Parathyroid adenoma (tissue), 2 donors: Measurements from ENCODE around the gene ZNF808.
"Not testable (repeated sequence)": the region's sequence is repeated elsewhere in the genome, so short reads cannot be mapped to it uniquely, and the experiment has no call there.

ENCODE experiments used
- H2AFZ ChIP-seq: fragments of 300-600 bp; sonication (generic); one replicate; pipeline ENCODE4 v1.7.0; 2017; ENCODE audit warnings: antibody characterized with exemption, mild to moderate bottlenecking
- H3K27ac ChIP-seq: fragments of 300-600 bp; sonication (generic); one replicate; pipeline ENCODE4 v1.7.0; 2017
- H3K27me3 ChIP-seq: fragments of 300-600 bp; sonication (generic); one replicate; pipeline ENCODE4 v1.7.0; 2017; ENCODE audit warnings: low read length; ENCODE audit not compliant: control insufficient read depth, insufficient read depth
- H3K36me3 ChIP-seq: fragments of 300-600 bp; sonication (generic); one replicate; pipeline ENCODE4 v1.7.0; 2017; ENCODE audit warnings: low read length; ENCODE audit not compliant: control insufficient read depth, insufficient read depth
- H3K4me1 ChIP-seq: fragments of 300-600 bp; sonication (generic); one replicate; pipeline ENCODE4 v1.7.0; 2017; ENCODE audit warnings: control low read depth
- H3K4me2 ChIP-seq: fragments of 300-600 bp; sonication (generic); one replicate; pipeline ENCODE4 v1.7.0; 2017; ENCODE audit warnings: low read length
- H3K4me3 ChIP-seq: fragments of 300-600 bp; sonication (generic); one replicate; pipeline ENCODE4 v1.7.0; 2017; ENCODE audit warnings: low read depth, low read length
- H3K79me2 ChIP-seq: fragments of 300-600 bp; sonication (generic); one replicate; pipeline ENCODE4 v1.7.0; 2017; ENCODE audit warnings: control low read depth
- H3K9ac ChIP-seq: fragments of 300-600 bp; sonication (generic); one replicate; pipeline ENCODE4 v1.7.0; 2017; ENCODE audit warnings: mild to moderate bottlenecking
- H3K9me3 ChIP-seq: fragments of 300-600 bp; sonication (generic); one replicate; pipeline ENCODE4 v1.7.0; 2017; ENCODE audit warnings: low read length; ENCODE audit not compliant: control insufficient read depth
- TF ChIP-seq, protein P1 (sequence below): fragments of 300-600 bp; sonication (generic); IDR thresholded peaks from one replicate; pipeline ENCODE4 v1.7.0; 2017; ENCODE audit warnings: antibody characterized with exemption, mild to moderate bottlenecking
- donor health status: primary hyperparathyroidism.

The ZNF808 gene

DNA sequence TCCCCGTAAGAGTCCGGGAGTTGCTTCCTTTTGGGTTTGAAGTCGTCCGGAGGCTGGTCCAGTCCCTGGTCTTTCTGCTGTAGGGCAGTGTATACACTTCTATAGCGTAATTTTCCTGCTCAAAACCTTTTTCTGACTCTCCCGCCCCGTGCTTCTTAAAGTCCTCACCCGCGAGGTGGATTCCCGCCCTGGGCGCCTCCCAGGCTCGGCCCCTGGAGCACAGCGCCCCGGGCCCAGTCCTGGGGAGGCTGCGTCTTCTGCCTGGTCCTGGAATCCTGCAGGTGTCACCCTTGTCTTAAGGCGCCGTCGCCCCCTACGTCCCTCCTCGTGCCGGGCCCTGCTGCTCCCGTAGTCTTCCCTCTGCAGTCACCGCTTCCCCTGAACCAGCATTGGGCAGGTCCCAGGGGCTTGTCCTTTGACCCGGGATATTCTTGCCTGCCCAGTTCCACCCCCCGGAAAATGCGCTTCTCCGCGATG is 34.4 kb upstream of the ZNF808 start:
- H3K9me3 ChIP-seq = no peaks in the 10 kb centered on the region
- H3K27ac ChIP-seq = no peak overlapping the region
- H3K4me2 ChIP-seq = peak overlapping the region; percentile 48
- H3K9ac ChIP-seq = no peak overlapping the region
- TF ChIP-seq, protein P1, sequence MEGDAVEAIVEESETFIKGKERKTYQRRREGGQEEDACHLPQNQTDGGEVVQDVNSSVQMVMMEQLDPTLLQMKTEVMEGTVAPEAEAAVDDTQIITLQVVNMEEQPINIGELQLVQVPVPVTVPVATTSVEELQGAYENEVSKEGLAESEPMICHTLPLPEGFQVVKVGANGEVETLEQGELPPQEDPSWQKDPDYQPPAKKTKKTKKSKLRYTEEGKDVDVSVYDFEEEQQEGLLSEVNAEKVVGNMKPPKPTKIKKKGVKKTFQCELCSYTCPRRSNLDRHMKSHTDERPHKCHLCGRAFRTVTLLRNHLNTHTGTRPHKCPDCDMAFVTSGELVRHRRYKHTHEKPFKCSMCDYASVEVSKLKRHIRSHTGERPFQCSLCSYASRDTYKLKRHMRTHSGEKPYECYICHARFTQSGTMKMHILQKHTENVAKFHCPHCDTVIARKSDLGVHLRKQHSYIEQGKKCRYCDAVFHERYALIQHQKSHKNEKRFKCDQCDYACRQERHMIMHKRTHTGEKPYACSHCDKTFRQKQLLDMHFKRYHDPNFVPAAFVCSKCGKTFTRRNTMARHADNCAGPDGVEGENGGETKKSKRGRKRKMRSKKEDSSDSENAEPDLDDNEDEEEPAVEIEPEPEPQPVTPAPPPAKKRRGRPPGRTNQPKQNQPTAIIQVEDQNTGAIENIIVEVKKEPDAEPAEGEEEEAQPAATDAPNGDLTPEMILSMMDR = no peak
- H3K27me3 ChIP-seq = no peaks in the 10 kb centered on the region
- no peak overlapping the region for H2AFZ ChIP-seq
- no peak overlapping the region for H3K4me3 ChIP-seq
- H3K79me2 ChIP-seq = no peaks in the 10 kb centered on the region
- no peaks in the 10 kb centered on the region for H3K4me1 ChIP-seq
- no peaks in the 10 kb centered on the region for H3K36me3 ChIP-seq

DNA sequence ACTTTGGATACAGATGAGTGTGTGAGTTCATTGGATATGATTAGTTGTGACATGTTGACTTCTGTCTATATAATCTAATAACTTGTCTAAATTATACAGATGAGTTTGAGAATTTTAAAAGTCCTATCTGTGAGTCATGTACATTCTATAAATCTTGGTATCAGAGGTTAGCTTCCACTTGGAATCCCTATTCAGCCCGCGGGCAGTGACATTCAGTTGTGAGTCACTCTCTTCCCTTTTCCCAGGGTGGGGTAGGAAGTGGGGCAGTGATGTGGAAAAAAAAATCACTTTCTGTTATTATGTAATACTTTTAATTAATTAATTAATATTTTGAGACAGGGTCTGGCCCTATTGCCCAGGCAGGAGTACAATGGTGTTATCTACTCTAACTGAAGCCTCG is 33.0 kb upstream of the ZNF808 start:
- no peak overlapping the region for H3K4me3 ChIP-seq
- H3K9ac ChIP-seq = no peak overlapping the region
- H3K9me3 ChIP-seq = no peaks in the 10 kb centered on the region
- H3K4me1 ChIP-seq = no peaks in the 10 kb centered on the region
- H2AFZ ChIP-seq = no peak overlapping the region
- no peaks in the 10 kb centered on the region for H3K36me3 ChIP-seq
- no peaks in the 10 kb centered on the region for H3K27me3 ChIP-seq
- TF ChIP-seq, protein P1 = no peak
- H3K4me2 ChIP-seq = no peak overlapping the region
- no peak overlapping the region for H3K27ac ChIP-seq
- no peaks in the 10 kb centered on the region for H3K79me2 ChIP-seq

DNA sequence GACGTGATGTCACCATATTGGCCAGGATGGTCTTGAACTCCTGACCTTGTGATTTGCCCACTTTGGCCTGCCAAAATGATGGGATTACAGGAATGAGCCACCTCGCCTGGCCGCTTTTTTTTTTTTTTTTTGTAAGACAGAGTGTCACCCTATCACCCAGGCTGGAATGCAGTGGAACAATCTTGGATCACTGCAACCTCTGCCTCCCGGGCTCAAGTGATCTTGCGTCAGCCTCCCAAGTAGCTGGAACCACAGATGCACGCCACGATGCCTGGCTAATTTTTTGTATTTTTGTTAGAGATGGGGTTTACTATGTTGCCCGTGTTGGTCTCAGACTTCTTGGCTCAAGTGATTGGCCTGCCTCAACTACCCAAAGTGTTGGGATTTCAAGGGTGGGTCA is 28.9 kb upstream of the ZNF808 start:
- Histone ChIP-seq H3K4me2 (no peak overlapping the region), H3K27ac (no peak overlapping the region), H3K36me3 (no peaks in the 10 kb centered on the region)

DNA sequence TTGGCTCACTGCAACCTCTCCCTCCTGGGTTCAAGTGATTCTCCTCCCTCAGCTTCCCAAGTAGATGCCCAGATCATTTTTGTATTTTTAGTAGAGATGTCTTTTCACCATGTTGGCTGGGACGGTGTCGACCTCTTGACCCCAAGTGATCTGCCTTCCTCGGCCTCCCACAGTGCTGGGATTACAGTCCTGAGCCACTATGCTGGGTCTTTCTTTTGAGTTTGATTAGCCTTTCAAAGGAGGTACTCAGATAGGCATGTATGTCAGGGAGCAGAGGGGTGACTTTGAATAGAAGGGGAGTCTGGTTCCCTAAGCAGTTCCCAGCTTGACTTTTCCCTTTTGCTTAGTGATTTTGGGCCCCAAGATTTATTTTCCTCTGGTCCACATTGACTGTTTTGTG is 27.0 kb upstream of the ZNF808 start:
- H2AFZ ChIP-seq, H3K9me3 ChIP-seq, H3K9ac ChIP-seq, H3K27me3 ChIP-seq, H3K27ac ChIP-seq, H3K36me3 ChIP-seq, H3K4me3 ChIP-seq, H3K79me2 ChIP-seq, H3K4me1 ChIP-seq, H3K4me2 ChIP-seq: not testable (repeated sequence)

More for the DNA sequence above, 28.9 kb upstream of the ZNF808 start:
- Histone ChIP-seq H3K9me3 (no peaks in the 10 kb centered on the region), H2AFZ (no peak overlapping the region), H3K4me1 (no peaks in the 10 kb centered on the region), H3K79me2 (no peaks in the 10 kb centered on the region), H3K27me3 (no peaks in the 10 kb centered on the region), H3K4me3 (no peak overlapping the region), H3K9ac (no peak overlapping the region)
- TF ChIP-seq, protein P1 = no peak

DNA sequence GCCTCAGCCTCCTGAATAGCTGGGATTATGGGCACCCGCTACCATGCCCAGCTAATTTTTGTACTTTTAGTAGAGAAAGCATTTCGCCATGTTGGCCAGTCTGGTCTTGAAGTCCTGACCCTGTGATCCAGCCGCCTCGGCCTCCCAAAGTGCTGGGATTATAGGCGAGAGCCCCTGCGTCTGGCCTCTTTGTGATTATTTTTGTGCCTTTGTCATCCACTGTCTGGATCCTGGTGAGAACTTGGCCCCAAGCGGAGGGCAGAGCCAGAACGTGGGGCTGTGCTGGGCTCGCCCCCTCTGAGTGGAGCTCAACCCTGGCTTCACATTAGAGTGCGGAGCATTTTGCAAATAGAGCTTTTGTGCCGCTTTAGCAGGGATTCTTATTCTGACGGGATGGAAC is 26.5 kb upstream of the ZNF808 start:
- H3K79me2 ChIP-seq, H3K27me3 ChIP-seq, H3K27ac ChIP-seq, H3K9ac ChIP-seq, H3K4me3 ChIP-seq, H2AFZ ChIP-seq, H3K9me3 ChIP-seq, H3K36me3 ChIP-seq, H3K4me2 ChIP-seq, H3K4me1 ChIP-seq: not testable (repeated sequence)

DNA sequence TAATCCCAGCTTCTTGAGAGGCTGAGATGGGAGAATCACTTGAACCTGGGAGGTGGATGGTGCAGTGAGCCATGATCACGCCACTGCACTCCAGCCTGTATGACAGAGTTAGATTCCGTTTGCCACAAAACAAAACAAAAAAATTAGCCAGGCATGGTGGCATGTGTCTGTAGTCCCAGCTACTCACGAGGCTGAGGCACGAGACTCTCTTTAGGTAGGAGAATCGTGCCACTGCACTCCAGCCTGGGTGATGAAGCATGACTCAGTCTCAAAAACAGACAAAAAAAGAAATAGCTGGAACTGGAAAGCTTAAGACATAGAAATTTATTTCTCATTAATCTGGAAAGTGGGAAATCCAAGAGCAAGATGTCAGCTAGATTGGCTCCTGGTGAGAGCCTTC is 20.2 kb upstream of the ZNF808 start:
- Histone ChIP-seq H3K36me3 (no peaks in the 10 kb centered on the region), H3K4me2 (no peak overlapping the region), H3K9me3 (no peaks in the 10 kb centered on the region), H3K79me2 (no peaks in the 10 kb centered on the region), H2AFZ (no peak overlapping the region), H3K27me3 (no peaks in the 10 kb centered on the region), H3K9ac (no peak overlapping the region), H3K27ac (no peak overlapping the region), H3K4me3 (no peak overlapping the region), H3K4me1 (no peaks in the 10 kb centered on the region)
- TF ChIP-seq, protein P1 = no peak
